GM11168 (cell line): ENCODE measurements around the gene PRSS53.
"Not testable (repeated sequence)": the region's sequence is repeated elsewhere in the genome, so short reads cannot be mapped to it uniquely, and the experiment has no call there.

Source experiments
- in situ Hi-C: fragments of 300-500 bp; cut with MboI; formaldehyde crosslinking; loops from one replicate; pipeline ENCODE4 v1.12.0; 2022; ENCODE audit warnings: low sequenced_read_pairs; ENCODE audit not compliant: unreplicated experiment

The PRSS53 gene

GRCh38 chr16:31118223-31119155 is 29.7 kb upstream of the PRSS53 start:
- in situ Hi-C loops = no loop called here

GRCh38 chr16:31117384-31118222 is 28.9 kb upstream of the PRSS53 start, which contains the start of gene KAT8:
TSS of gene KAT8 (plus strand) at chr16:31117664. CDS start at chr16:31117682, 18 bp downstream.
- in situ Hi-C loops = no loop called here

- in situ Hi-C loops = no loop called here
Measured at GRCh38 chr16:31114468-31114867, 25.7 kb upstream of the PRSS53 start.

- in situ Hi-C loops = no loop called here
Measured at GRCh38 chr16:31113121-31114120, 24.7 kb upstream of the PRSS53 start.

GRCh38 chr16:31112711-31113110 is 24.0 kb upstream of the PRSS53 start:
- in situ Hi-C loops = no loop called here

- in situ Hi-C loops = no loop called here
Measured at GRCh38 chr16:31111881-31112466, 23.2 kb upstream of the PRSS53 start.

GRCh38 chr16:31110106-31111034 is 21.6 kb upstream of the PRSS53 start:
- in situ Hi-C loops = no loop called here

GRCh38 chr16:31109622-31110021 is 20.9 kb upstream of the PRSS53 start:
- in situ Hi-C loops = no loop called here

GRCh38 chr16:31108794-31109558 is 20.2 kb upstream of the PRSS53 start:
- in situ Hi-C loops = no loop called here

- in situ Hi-C loops = no loop called here
Measured at GRCh38 chr16:31108035-31108793, 19.5 kb upstream of the PRSS53 start, which contains the start of gene BCKDK. TSS of gene BCKDK (plus strand) at chr16:31108386. CDS start at chr16:31109224, 838 bp downstream.

GRCh38 chr16:31107465-31107867 is 18.7 kb upstream of the PRSS53 start:
- in situ Hi-C loops = no loop called here

GRCh38 chr16:31106509-31107464 is 18.0 kb upstream of the PRSS53 start:
- in situ Hi-C loops = no loop called here

- in situ Hi-C loops = no loop called here
Measured at GRCh38 chr16:31105677-31106213, 17.0 kb upstream of the PRSS53 start.

- in situ Hi-C loops = not testable (repeated sequence)
Measured at GRCh38 chr16:31100876-31101641, 12.3 kb upstream of the PRSS53 start.
